Ishikawa (cell line): ENCODE results near the gene FBXW5.

Source experiments
- CEBPB ChIP-seq: IDR thresholded peaks from 2 replicates; pipeline ENCODE4 v1.6.1; 2012
- CREB1 ChIP-seq: IDR thresholded peaks from 2 replicates; pipeline ENCODE4 v1.6.1; 2012; ENCODE audit warnings: low read depth
- EGR1 ChIP-seq: IDR thresholded peaks from 2 replicates; pipeline ENCODE4 v1.6.1; 2012
- EP300 ChIP-seq: IDR thresholded peaks from 2 replicates; pipeline ENCODE4 v1.6.1; 2012; ENCODE audit warnings: borderline replicate concordance
- FOXM1 ChIP-seq: IDR thresholded peaks from 2 replicates; pipeline ENCODE4 v1.6.1; 2012; ENCODE audit warnings: low read depth, borderline replicate concordance
- MAX ChIP-seq: IDR thresholded peaks from 2 replicates; pipeline ENCODE4 v1.6.1; 2012
- NFIC ChIP-seq: IDR thresholded peaks from 2 replicates; pipeline ENCODE4 v1.6.1; 2012
- RAD21 ChIP-seq: IDR thresholded peaks from 2 replicates; pipeline ENCODE4 v1.6.1; 2012; ENCODE audit warnings: low read depth
- REST ChIP-seq: IDR thresholded peaks from 2 replicates; pipeline ENCODE4 v1.6.1; 2012; ENCODE audit warnings: low read depth, mild to moderate bottlenecking
- TAF1 ChIP-seq: IDR thresholded peaks from 2 replicates; pipeline ENCODE4 v1.6.1; 2012; ENCODE audit warnings: low read depth, mild to moderate bottlenecking
- TCF12 ChIP-seq: IDR thresholded peaks from 2 replicates; pipeline ENCODE4 v1.6.1; 2012; ENCODE audit warnings: low read depth
- TEAD4 ChIP-seq: IDR thresholded peaks from 2 replicates; pipeline ENCODE4 v1.6.1; 2012
- USF1 ChIP-seq: IDR thresholded peaks from 2 replicates; pipeline ENCODE4 v1.6.1; 2012
- YY1 ChIP-seq: IDR thresholded peaks from 2 replicates; pipeline ENCODE4 v1.6.1; 2012; ENCODE audit warnings: low read depth
- ZBTB7A ChIP-seq: IDR thresholded peaks from 2 replicates; pipeline ENCODE4 v1.6.1; 2012; ENCODE audit warnings: low read depth

Gene FBXW5

GRCh38 chr9:136926154-136926704, 18.3 kb downstream of the FBXW5 start:
- no peak for TF ChIP-seq RAD21
- TF ChIP-seq TEAD4: no peak
- TF ChIP-seq TAF1: no peak
- TF ChIP-seq TCF12: no peak
- TF ChIP-seq CREB1: no peak

- TF ChIP-seq CEBPB (no peak), CREB1 (no peak), EP300 (no peak)
Observed at GRCh38 chr9:136925414-136926153, 19.0 kb downstream of the FBXW5 start.

- TF ChIP-seq FOXM1 (no peak), USF1 (no peak), NFIC (no peak)
Observed at GRCh38 chr9:136923881-136924280, 20.7 kb downstream of the FBXW5 start.

- TF ChIP-seq TEAD4: no peak
- TF ChIP-seq FOXM1: no peak
- no peak for TF ChIP-seq EGR1
- TF ChIP-seq TCF12: no peak
- TF ChIP-seq MAX: no peak
- TF ChIP-seq USF1: no peak
- TF ChIP-seq EP300: no peak
- no peak for TF ChIP-seq YY1
- no peak for TF ChIP-seq RAD21
- no peak for TF ChIP-seq ZBTB7A
- no peak for TF ChIP-seq TAF1
- no peak for TF ChIP-seq REST
- TF ChIP-seq CEBPB: no peak
- TF ChIP-seq NFIC: no peak
- TF ChIP-seq CREB1: no peak
Observed at GRCh38 chr9:136922540-136922939, 22.0 kb downstream of the FBXW5 start.

- TF ChIP-seq NFIC (no peak), ZBTB7A (no peak), REST (no peak), CREB1 (no peak), EP300 (no peak), MAX (no peak), CEBPB (no peak), YY1 (no peak), EGR1 (no peak), USF1 (no peak), FOXM1 (no peak), TCF12 (no peak), TEAD4 (no peak), RAD21 (no peak), TAF1 (no peak)
Observed at GRCh38 chr9:136921718-136922117, 22.8 kb downstream of the FBXW5 start.

GRCh38 chr9:136921307-136921706, 23.2 kb downstream of the FBXW5 start:
- no peak for TF ChIP-seq YY1
- TF ChIP-seq TCF12: no peak
- no peak for TF ChIP-seq REST
- no peak for TF ChIP-seq EGR1
- TF ChIP-seq ZBTB7A: no peak
- no peak for TF ChIP-seq FOXM1
- TF ChIP-seq TAF1: no peak
- TF ChIP-seq RAD21: no peak
- TF ChIP-seq TEAD4: no peak
- TF ChIP-seq NFIC: no peak
- no peak for TF ChIP-seq EP300
- TF ChIP-seq MAX: no peak
- TF ChIP-seq USF1: no peak
- TF ChIP-seq CEBPB: no peak
- no peak for TF ChIP-seq CREB1
